GM12878 (cell line): ENCODE data around the gene IFIT2.

Source experiments
- ATF3 ChIP-seq: IDR thresholded peaks from 2 replicates; pipeline ENCODE4 v1.6.1; 2011; ENCODE audit warnings: low read depth, mild to moderate bottlenecking, low read length, moderate library complexity, borderline replicate concordance; ENCODE audit errors: extremely low read depth
- CHD2 ChIP-seq: IDR thresholded peaks from 2 replicates; pipeline ENCODE4 v1.6.1; 2011; ENCODE audit warnings: low read depth, low read length, improper control_type of control experiment, borderline replicate concordance
- E2F4 ChIP-seq: IDR thresholded peaks from 2 replicates; pipeline ENCODE4 v1.6.1; 2012; ENCODE audit warnings: low read depth, low read length, improper control_type of control experiment
- EZH2 ChIP-seq: IDR thresholded peaks from 2 replicates; pipeline ENCODE4 v1.6.1; 2012; ENCODE audit warnings: low read depth, mild to moderate bottlenecking, control low read depth, inconsistent platforms, low read length, borderline replicate concordance; ENCODE audit not compliant: control insufficient read depth
- MAX ChIP-seq: IDR thresholded peaks from 2 replicates; pipeline ENCODE4 v1.6.1; 2012; ENCODE audit warnings: low read depth, low read length, improper control_type of control experiment
- TAF1 ChIP-seq: IDR thresholded peaks from 2 replicates; pipeline ENCODE4 v1.6.1; 2011; ENCODE audit warnings: mild to moderate bottlenecking, low read depth, low read length, borderline replicate concordance
- TF ChIP-seq, protein P1 (sequence below), 3 experiments: IDR thresholded peaks in 2 of 3; conservative IDR thresholded peaks in 1 of 3; 2 replicates each; pipeline ENCODE4 v1.5.1; 2011; ENCODE audit warnings: low read depth in 3 of 3, low read length in 3 of 3, mild to moderate bottlenecking in 3 of 3, control low read depth in 2 of 3, moderate library complexity in 2 of 3, inconsistent platforms in 1 of 3, mixed read lengths in 1 of 3; ENCODE audit not compliant: control insufficient read depth in 2 of 3, insufficient read depth in 1 of 3; ENCODE audit errors: extremely low read depth in 1 of 3
- TF ChIP-seq, protein P2 (sequence below): fragments of 450-650 bp; formaldehyde crosslinking; IDR thresholded peaks from 2 replicates; pipeline ENCODE4 v1.5.0; 2022; ENCODE audit warnings: mild to moderate bottlenecking, missing genetic modification characterization
- TF ChIP-seq, protein P3 (sequence below): fragments of 450-650 bp; IDR thresholded peaks from 2 replicates; pipeline ENCODE4 v1.6.1; 2014; ENCODE audit warnings: mild to moderate bottlenecking

GRCh38 chr10:89308266-89308665 lies 6.4 kb downstream of the IFIT2 start:
- TF ChIP-seq, protein P1, sequence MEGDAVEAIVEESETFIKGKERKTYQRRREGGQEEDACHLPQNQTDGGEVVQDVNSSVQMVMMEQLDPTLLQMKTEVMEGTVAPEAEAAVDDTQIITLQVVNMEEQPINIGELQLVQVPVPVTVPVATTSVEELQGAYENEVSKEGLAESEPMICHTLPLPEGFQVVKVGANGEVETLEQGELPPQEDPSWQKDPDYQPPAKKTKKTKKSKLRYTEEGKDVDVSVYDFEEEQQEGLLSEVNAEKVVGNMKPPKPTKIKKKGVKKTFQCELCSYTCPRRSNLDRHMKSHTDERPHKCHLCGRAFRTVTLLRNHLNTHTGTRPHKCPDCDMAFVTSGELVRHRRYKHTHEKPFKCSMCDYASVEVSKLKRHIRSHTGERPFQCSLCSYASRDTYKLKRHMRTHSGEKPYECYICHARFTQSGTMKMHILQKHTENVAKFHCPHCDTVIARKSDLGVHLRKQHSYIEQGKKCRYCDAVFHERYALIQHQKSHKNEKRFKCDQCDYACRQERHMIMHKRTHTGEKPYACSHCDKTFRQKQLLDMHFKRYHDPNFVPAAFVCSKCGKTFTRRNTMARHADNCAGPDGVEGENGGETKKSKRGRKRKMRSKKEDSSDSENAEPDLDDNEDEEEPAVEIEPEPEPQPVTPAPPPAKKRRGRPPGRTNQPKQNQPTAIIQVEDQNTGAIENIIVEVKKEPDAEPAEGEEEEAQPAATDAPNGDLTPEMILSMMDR (IDR thresholded peaks at IDR 0.05 in 2 of 3, conservative IDR thresholded peaks at IDR 0.05 in 1 of 3; ENCODE audit: control insufficient read depth in 2 of 3, extremely low read depth in 1 of 3, insufficient read depth in 1 of 3, low read depth in 3 of 3, low read length in 3 of 3) = no peak
- TF ChIP-seq, protein P2, sequence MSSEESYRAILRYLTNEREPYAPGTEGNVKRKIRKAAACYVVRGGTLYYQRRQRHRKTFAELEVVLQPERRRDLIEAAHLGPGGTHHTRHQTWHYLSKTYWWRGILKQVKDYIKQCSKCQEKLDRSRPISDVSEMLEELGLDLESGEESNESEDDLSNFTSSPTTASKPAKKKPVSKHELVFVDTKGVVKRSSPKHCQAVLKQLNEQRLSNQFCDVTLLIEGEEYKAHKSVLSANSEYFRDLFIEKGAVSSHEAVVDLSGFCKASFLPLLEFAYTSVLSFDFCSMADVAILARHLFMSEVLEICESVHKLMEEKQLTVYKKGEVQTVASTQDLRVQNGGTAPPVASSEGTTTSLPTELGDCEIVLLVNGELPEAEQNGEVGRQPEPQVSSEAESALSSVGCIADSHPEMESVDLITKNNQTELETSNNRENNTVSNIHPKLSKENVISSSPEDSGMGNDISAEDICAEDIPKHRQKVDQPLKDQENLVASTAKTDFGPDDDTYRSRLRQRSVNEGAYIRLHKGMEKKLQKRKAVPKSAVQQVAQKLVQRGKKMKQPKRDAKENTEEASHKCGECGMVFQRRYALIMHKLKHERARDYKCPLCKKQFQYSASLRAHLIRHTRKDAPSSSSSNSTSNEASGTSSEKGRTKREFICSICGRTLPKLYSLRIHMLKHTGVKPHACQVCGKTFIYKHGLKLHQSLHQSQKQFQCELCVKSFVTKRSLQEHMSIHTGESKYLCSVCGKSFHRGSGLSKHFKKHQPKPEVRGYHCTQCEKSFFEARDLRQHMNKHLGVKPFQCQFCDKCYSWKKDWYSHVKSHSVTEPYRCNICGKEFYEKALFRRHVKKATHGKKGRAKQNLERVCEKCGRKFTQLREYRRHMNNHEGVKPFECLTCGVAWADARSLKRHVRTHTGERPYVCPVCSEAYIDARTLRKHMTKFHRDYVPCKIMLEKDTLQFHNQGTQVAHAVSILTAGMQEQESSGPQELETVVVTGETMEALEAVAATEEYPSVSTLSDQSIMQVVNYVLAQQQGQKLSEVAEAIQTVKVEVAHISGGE (CRISPR knock-in tag) = no peak
- TF ChIP-seq E2F4 (no peak), CHD2 (no peak), TAF1 (no peak), MAX (no peak), ATF3 (no peak), EZH2 (no peak)
- TF ChIP-seq, protein P3, sequence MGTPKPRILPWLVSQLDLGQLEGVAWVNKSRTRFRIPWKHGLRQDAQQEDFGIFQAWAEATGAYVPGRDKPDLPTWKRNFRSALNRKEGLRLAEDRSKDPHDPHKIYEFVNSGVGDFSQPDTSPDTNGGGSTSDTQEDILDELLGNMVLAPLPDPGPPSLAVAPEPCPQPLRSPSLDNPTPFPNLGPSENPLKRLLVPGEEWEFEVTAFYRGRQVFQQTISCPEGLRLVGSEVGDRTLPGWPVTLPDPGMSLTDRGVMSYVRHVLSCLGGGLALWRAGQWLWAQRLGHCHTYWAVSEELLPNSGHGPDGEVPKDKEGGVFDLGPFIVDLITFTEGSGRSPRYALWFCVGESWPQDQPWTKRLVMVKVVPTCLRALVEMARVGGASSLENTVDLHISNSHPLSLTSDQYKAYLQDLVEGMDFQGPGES = no peak
